ENCODE measurements around the gene PCTP. TPM values are rescaled to one million over a fixed set of nuclear protein-coding genes. Genes with fewer than 3 reads are reported as not detected.

PCTP gene
- total and polyA plus RNA-seq, 12 donors = 7.2 to 31.7 (median 13.1) TPM

GRCh38 chr17:55778389-55779118, 27.7 kb downstream of the PCTP start:
- intact Hi-C loops (cut with DNase I) = loop anchor here in 1 of 2 donors (10.0 kb wide), 1 partner anchor 254 kb away; no protein-coding TSS in a partner anchor
- Histone ChIP-seq H3K36me3 (replicated peaks in 1 of 2) (peaks cover 0 to 39% of the 10 kb centered on the region in 2 donors), H3K4me3 (no peak overlapping the region), H3K27ac (no peak overlapping the region), H3K9me3 (replicated peaks in 1 of 3) (no peaks in the 10 kb centered on the region), H3K4me1 (replicated peaks in 1 of 2) (no peaks in the 10 kb centered on the region), H3K27me3 (no peaks in the 10 kb centered on the region)
- no peak for DNase-seq
- WGBS, 4 donors = 90 to 95% (median 90%) methylated on average over 5 to 6 of the region's 6 CpGs
- TF ChIP-seq POLR2A (IDR thresholded peaks at IDR 0.05) (no peak), CTCF (IDR thresholded peaks at IDR 0.05) (no peak)

- H3K9me3 ChIP-seq (replicated peaks in 1 of 3) = no peaks in the 10 kb centered on the region
- no peaks in the 10 kb centered on the region for H3K4me1 ChIP-seq (replicated peaks in 1 of 2)
- no peaks in the 10 kb centered on the region for H3K27me3 ChIP-seq
- TF ChIP-seq POLR2A (IDR thresholded peaks at IDR 0.05) = no peak
- no peak for TF ChIP-seq CTCF (IDR thresholded peaks at IDR 0.05)
- intact Hi-C loops (cut with DNase I) = no loop called here
- H3K36me3 ChIP-seq (replicated peaks in 1 of 2) = no peaks in the 10 kb centered on the region
- no peak overlapping the region for H3K4me3 ChIP-seq
- 64 to 79% (median 76%) methylated on average over 16 of the region's 16 CpGs for whole genome bisulfite sequencing, 4 donors
- H3K27ac ChIP-seq = no peak overlapping the region
- peak in 3 of 7 donors; percentile 18 to 36 (median 22) for DNase-seq
These were observed 32.9 kb downstream of the PCTP start for GRCh38 chr17:55783684-55784245.

GRCh38 chr17:55784666-55785065, 33.8 kb downstream of the PCTP start:
- Histone ChIP-seq H3K36me3 (replicated peaks in 1 of 2) (no peaks in the 10 kb centered on the region), H3K27ac (no peak overlapping the region), H3K4me1 (replicated peaks in 1 of 2) (no peaks in the 10 kb centered on the region), H3K9me3 (replicated peaks in 1 of 3) (no peaks in the 10 kb centered on the region), H3K4me3 (no peak overlapping the region), H3K27me3 (no peaks in the 10 kb centered on the region)
- TF ChIP-seq POLR2A (IDR thresholded peaks at IDR 0.05) = no peak
- DNase-seq = no peak
- intact Hi-C loops (cut with DNase I) = no loop called here
- 69 to 89% (median 85%) methylated on average over 2 of the region's 2 CpGs for WGBS, 4 donors

GRCh38 chr17:55785181-55785580, 34.3 kb downstream of the PCTP start:
- H3K9me3 ChIP-seq (replicated peaks in 1 of 3) = no peaks in the 10 kb centered on the region
- TF ChIP-seq POLR2A (IDR thresholded peaks at IDR 0.05) (no peak), CTCF (IDR thresholded peaks at IDR 0.05) (no peak)

More at GRCh38 chr17:55785181-55785580, 34.3 kb downstream of the PCTP start:
- 61 to 81% (median 76%) methylated on average over 1 of the region's 1 CpG for WGBS, 4 donors
- Histone ChIP-seq H3K4me3 (no peak overlapping the region), H3K4me1 (replicated peaks in 1 of 2) (no peaks in the 10 kb centered on the region), H3K36me3 (replicated peaks in 1 of 2) (no peaks in the 10 kb centered on the region), H3K27ac (no peak overlapping the region), H3K27me3 (no peaks in the 10 kb centered on the region)
- no peak for DNase-seq
- intact Hi-C loops (cut with DNase I) = no loop called here
